Measurements from ENCODE around the gene IL16.

DNA sequence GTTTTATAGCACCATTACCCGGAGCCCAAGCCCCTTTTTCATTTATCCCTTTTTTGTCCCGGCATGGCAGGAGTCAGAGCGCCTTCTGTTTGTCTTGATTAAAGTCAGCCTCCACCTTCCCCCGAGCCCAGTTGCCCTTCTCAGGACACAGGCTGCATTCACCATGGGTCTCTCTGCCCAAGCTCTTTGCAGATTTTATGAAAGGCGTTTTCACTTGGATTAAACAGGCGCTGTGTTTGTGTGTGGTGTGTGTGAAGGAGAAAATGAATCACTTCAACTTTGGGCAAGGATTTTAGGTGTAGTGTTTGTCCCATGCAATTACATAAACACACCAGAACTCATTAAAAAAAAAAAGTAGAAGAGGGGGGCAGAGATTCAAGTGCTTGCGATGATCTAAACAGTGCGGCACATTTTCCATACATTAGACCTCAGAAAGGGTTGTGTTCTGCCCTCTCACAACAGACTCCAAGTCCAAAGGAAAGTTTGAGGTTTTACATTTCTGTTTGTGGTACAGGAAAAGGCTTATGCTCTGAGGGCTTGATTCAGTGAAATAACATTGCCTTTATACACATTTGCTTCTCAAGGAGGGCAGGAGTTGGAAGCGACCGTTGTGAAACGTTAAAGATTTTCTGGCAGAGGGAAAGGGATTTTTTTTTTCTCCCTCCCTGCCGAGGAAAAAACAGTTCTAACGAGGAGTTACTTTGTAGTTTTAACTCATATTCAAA, 14.5 kb upstream of the IL16 start:
- TF ChIP-seq, protein P1, sequence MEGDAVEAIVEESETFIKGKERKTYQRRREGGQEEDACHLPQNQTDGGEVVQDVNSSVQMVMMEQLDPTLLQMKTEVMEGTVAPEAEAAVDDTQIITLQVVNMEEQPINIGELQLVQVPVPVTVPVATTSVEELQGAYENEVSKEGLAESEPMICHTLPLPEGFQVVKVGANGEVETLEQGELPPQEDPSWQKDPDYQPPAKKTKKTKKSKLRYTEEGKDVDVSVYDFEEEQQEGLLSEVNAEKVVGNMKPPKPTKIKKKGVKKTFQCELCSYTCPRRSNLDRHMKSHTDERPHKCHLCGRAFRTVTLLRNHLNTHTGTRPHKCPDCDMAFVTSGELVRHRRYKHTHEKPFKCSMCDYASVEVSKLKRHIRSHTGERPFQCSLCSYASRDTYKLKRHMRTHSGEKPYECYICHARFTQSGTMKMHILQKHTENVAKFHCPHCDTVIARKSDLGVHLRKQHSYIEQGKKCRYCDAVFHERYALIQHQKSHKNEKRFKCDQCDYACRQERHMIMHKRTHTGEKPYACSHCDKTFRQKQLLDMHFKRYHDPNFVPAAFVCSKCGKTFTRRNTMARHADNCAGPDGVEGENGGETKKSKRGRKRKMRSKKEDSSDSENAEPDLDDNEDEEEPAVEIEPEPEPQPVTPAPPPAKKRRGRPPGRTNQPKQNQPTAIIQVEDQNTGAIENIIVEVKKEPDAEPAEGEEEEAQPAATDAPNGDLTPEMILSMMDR (IDR thresholded peaks at IDR 0.05): no peak
- TF ChIP-seq POLR2A (IDR thresholded peaks at IDR 0.05): no peak
